MM.1S (cell line): ENCODE measurements around the gene PTHLH.

Source experiments
- CTCF ChIP-seq: fragments of 300-600 bp; sonication (generic); IDR thresholded peaks from 2 replicates; pipeline ENCODE4 v1.5.1; 2016; ENCODE audit warnings: antibody characterized with exemption, low read length, mixed read lengths
- EZH2 ChIP-seq: fragments of 300-600 bp; sonication (generic); optimal IDR thresholded peaks from 2 replicates; pipeline ENCODE3; 2017; ENCODE audit warnings: low read depth, mild to moderate bottlenecking, antibody characterized with exemption, low read length, mixed read lengths
- EZH2phosphoT487 ChIP-seq: fragments of 300-600 bp; sonication (generic); IDR thresholded peaks from 2 replicates; pipeline ENCODE4 v1.6.1; 2018; ENCODE audit warnings: antibody characterized with exemption, low read length

- TF ChIP-seq CTCF (no peak), EZH2 (no peak), EZH2phosphoT487 (no peak)
Measured at GRCh38 chr12:27982385-27982784, 9.9 kb upstream of the PTHLH start.
